ENCODE measurements around the gene RAB33A.

DNA sequence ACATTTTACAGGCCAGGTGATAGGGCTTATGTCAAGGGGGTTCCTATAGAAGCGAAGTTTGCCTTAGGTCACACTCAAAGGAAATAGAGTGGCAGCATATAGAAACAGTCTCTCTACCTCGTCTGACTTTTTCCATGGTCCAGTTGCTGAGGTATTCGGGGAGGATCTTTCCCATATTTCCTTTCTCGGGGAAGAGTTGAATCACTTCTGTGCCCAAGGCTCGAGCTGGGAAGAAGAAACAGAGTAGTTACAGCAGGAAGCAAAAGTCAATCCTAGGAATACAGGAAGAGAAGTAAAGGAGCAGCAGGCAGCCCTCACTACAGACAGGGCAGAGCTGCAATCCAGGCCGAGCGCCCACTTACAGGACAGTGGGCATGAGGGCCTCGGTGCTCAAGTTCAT is 34.8 kb upstream of the RAB33A start:
- no peak for TF ChIP-seq ZNF341 (tag by site-specific recombination; IDR thresholded peaks at IDR 0.05; ENCODE audit: low read depth)
- TF ChIP-seq, protein P1, sequence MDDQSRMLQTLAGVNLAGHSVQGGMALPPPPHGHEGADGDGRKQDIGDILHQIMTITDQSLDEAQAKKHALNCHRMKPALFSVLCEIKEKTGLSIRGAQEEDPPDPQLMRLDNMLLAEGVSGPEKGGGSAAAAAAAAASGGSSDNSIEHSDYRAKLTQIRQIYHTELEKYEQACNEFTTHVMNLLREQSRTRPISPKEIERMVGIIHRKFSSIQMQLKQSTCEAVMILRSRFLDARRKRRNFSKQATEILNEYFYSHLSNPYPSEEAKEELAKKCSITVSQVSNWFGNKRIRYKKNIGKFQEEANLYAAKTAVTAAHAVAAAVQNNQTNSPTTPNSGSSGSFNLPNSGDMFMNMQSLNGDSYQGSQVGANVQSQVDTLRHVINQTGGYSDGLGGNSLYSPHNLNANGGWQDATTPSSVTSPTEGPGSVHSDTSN (CRISPR knock-in tag; IDR thresholded peaks at IDR 0.05), result no peak
- TF ChIP-seq, protein P2, sequence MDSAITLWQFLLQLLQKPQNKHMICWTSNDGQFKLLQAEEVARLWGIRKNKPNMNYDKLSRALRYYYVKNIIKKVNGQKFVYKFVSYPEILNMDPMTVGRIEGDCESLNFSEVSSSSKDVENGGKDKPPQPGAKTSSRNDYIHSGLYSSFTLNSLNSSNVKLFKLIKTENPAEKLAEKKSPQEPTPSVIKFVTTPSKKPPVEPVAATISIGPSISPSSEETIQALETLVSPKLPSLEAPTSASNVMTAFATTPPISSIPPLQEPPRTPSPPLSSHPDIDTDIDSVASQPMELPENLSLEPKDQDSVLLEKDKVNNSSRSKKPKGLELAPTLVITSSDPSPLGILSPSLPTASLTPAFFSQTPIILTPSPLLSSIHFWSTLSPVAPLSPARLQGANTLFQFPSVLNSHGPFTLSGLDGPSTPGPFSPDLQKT (IDR thresholded peaks at IDR 0.05; ENCODE audit: borderline replicate concordance, low read depth, low read length), result no peak
- TF ChIP-seq HOXD13 (CRISPR knock-in tag; IDR thresholded peaks at IDR 0.05; ENCODE audit: borderline replicate concordance), result no peak
